ENCODE data around the gene EPHA4.

GRCh38 chr2:221539246-221539645, 32.9 kb downstream of the EPHA4 start:
- TF ChIP-seq CTCF (conservative IDR thresholded peaks at IDR 0.05; ENCODE audit: low read length) (no peak), EZH2phosphoT487 (IDR thresholded peaks at IDR 0.05; ENCODE audit: borderline replicate concordance, low read depth, low read length) (no peak)
